Immature natural killer cell (primary cell): Measurements from ENCODE around the gene MRO. TPM values are rescaled to one million over a fixed set of nuclear protein-coding genes. Genes with fewer than 3 reads are reported as not detected.

Experiments
- DNase-seq, 3 donors: peaks; one replicate each; pipeline ENCODE4 v3.0.0; 2022; ENCODE audit warnings: mixed read lengths in 1 of 3
- H3K27ac Mint-ChIP-seq, 6 donors: one replicate each; pipeline ENCODE4 v1.8.0; 2020; ENCODE audit warnings: mixed read lengths in 6 of 6, mild to moderate bottlenecking in 5 of 6, inconsistent platforms in 4 of 6, moderate library complexity in 3 of 6
- H3K27me3 Mint-ChIP-seq, 3 donors: one replicate each; pipeline ENCODE4 v1.8.0; 2020 to 2021; ENCODE audit warnings: low read depth in 3 of 3, mild to moderate bottlenecking in 3 of 3, mixed read lengths in 3 of 3, moderate library complexity in 3 of 3, inconsistent platforms in 1 of 3
- H3K36me3 Mint-ChIP-seq, 3 donors: one replicate each; pipeline ENCODE4 v1.8.0; 2020; ENCODE audit warnings: mixed read lengths in 3 of 3, inconsistent platforms in 2 of 3, mild to moderate bottlenecking in 2 of 3
- H3K4me1 Mint-ChIP-seq, 2 donors: one replicate each; pipeline ENCODE4 v1.8.0; 2020; ENCODE audit warnings: inconsistent platforms in 2 of 2, mild to moderate bottlenecking in 2 of 2, mixed read lengths in 2 of 2, moderate library complexity in 1 of 2
- H3K4me3 Mint-ChIP-seq, 5 donors: one replicate each; pipeline ENCODE4 v1.8.0; 2020; ENCODE audit warnings: mild to moderate bottlenecking in 5 of 5, mixed read lengths in 5 of 5, inconsistent platforms in 3 of 5, moderate library complexity in 3 of 5
- H3K9me3 Mint-ChIP-seq, 6 donors: one replicate each; pipeline ENCODE4 v1.8.0; 2020; ENCODE audit warnings: mild to moderate bottlenecking in 6 of 6, mixed read lengths in 6 of 6, inconsistent platforms in 4 of 6, moderate library complexity in 3 of 6
- polyA plus RNA-seq, 3 donors: library from polyadenylated mRNA; unstranded; fragments of 300-500 nt; fragmentation: Illumina TruSeq; gene quantifications; one replicate each; pipeline ENCODE4 v1.2.3, GENCODE V29; 2021

Gene MRO
- polyA plus RNA-seq, 3 donors from 2014 or later: not detected

- Mint-ChIP-seq H3K27me3 (peaks cover 0 to 10% (median 2%) of the 10 kb centered on the region in 3 donors), H3K9me3 (peaks cover 0 to 5% (median 0%) of the 10 kb centered on the region in 6 donors), H3K4me1 (no peaks in the 10 kb centered on the region)
These were observed 65.5 kb downstream of the MRO start for GRCh38 chr18:50754297-50754696.

GRCh38 chr18:50753311-50753710 is 66.5 kb downstream of the MRO start:
- no peaks in the 10 kb centered on the region for H3K4me1 Mint-ChIP-seq
- H3K9me3 Mint-ChIP-seq: peaks cover 0 to 5% (median 0%) of the 10 kb centered on the region in 6 donors
- peaks cover 0 to 10% (median 2%) of the 10 kb centered on the region in 3 donors for H3K27me3 Mint-ChIP-seq
- no peak for DNase-seq
- H3K36me3 Mint-ChIP-seq: no peaks in the 10 kb centered on the region
- H3K27ac Mint-ChIP-seq: no peak overlapping the region
- H3K4me3 Mint-ChIP-seq: no peak overlapping the region

More at GRCh38 chr18:50754297-50754696, 65.5 kb downstream of the MRO start:
- H3K27ac Mint-ChIP-seq: no peak overlapping the region
- H3K36me3 Mint-ChIP-seq: no peaks in the 10 kb centered on the region
- H3K4me3 Mint-ChIP-seq: no peak overlapping the region
- DNase-seq: no peak

GRCh38 chr18:50751947-50752346 is 67.9 kb downstream of the MRO start:
- Mint-ChIP-seq H3K36me3 (no peaks in the 10 kb centered on the region), H3K9me3 (peaks cover 0 to 5% (median 0%) of the 10 kb centered on the region in 6 donors), H3K27me3 (peaks cover 0 to 10% (median 2%) of the 10 kb centered on the region in 3 donors), H3K4me1 (no peaks in the 10 kb centered on the region), H3K4me3 (no peak overlapping the region), H3K27ac (no peak overlapping the region)
- DNase-seq: no peak

- Mint-ChIP-seq H3K4me1 (no peaks in the 10 kb centered on the region), H3K36me3 (no peaks in the 10 kb centered on the region), H3K9me3 (peaks cover 0 to 5% (median 0%) of the 10 kb centered on the region in 6 donors), H3K27ac (no peak overlapping the region), H3K4me3 (no peak overlapping the region), H3K27me3 (peaks cover 0 to 10% (median 2%) of the 10 kb centered on the region in 3 donors)
- no peak for DNase-seq
These were observed 68.3 kb downstream of the MRO start for GRCh38 chr18:50751490-50751889.

GRCh38 chr18:50750546-50750945 is 69.3 kb downstream of the MRO start:
- H3K36me3 Mint-ChIP-seq: no peaks in the 10 kb centered on the region
- DNase-seq: no peak
- peaks cover 0 to 5% (median 0%) of the 10 kb centered on the region in 6 donors for H3K9me3 Mint-ChIP-seq
- H3K4me3 Mint-ChIP-seq: no peak overlapping the region
- no peaks in the 10 kb centered on the region for H3K4me1 Mint-ChIP-seq
- no peak overlapping the region for H3K27ac Mint-ChIP-seq
- peaks cover 0 to 10% (median 2%) of the 10 kb centered on the region in 3 donors for H3K27me3 Mint-ChIP-seq

- Mint-ChIP-seq H3K27me3 (peaks cover 1 to 10% (median 2%) of the 10 kb centered on the region in 3 donors), H3K4me1 (no peaks in the 10 kb centered on the region), H3K9me3 (peaks cover 0 to 5% (median 0%) of the 10 kb centered on the region in 6 donors), H3K36me3 (no peaks in the 10 kb centered on the region), H3K4me3 (no peak overlapping the region), H3K27ac (no peak overlapping the region)
- no peak for DNase-seq
These were observed 69.9 kb downstream of the MRO start for GRCh38 chr18:50749945-50750344.

GRCh38 chr18:50749421-50749820 is 70.4 kb downstream of the MRO start:
- no peak overlapping the region for H3K4me3 Mint-ChIP-seq
- H3K27ac Mint-ChIP-seq: no peak overlapping the region
- H3K36me3 Mint-ChIP-seq: no peaks in the 10 kb centered on the region
- peaks cover 0 to 5% (median 0%) of the 10 kb centered on the region in 6 donors for H3K9me3 Mint-ChIP-seq
- no peak for DNase-seq
- no peaks in the 10 kb centered on the region for H3K4me1 Mint-ChIP-seq
- H3K27me3 Mint-ChIP-seq: peaks cover 1 to 7% (median 2%) of the 10 kb centered on the region in 3 donors

GRCh38 chr18:50748243-50749229 is 71.3 kb downstream of the MRO start:
- Mint-ChIP-seq H3K9me3 (peaks cover 0 to 6% (median 0%) of the 10 kb centered on the region in 6 donors), H3K27ac (no peak overlapping the region), H3K36me3 (no peaks in the 10 kb centered on the region), H3K4me3 (no peak overlapping the region), H3K27me3 (peaks cover 0 to 4% (median 4%) of the 10 kb centered on the region in 3 donors), H3K4me1 (no peaks in the 10 kb centered on the region)
- DNase-seq: no peak

GRCh38 chr18:50747849-50748242 is 72.0 kb downstream of the MRO start:
- Mint-ChIP-seq H3K4me1 (no peaks in the 10 kb centered on the region), H3K27ac (no peak overlapping the region), H3K27me3 (peaks cover 0 to 7% (median 4%) of the 10 kb centered on the region in 3 donors), H3K36me3 (no peaks in the 10 kb centered on the region), H3K9me3 (peaks cover 0 to 7% (median 0%) of the 10 kb centered on the region in 6 donors), H3K4me3 (no peak overlapping the region)
- DNase-seq: no peak

- H3K9me3 Mint-ChIP-seq: peaks cover 0 to 2% (median 0%) of the 10 kb centered on the region in 6 donors
- no peak for DNase-seq
- H3K4me1 Mint-ChIP-seq: no peaks in the 10 kb centered on the region
- no peak overlapping the region for H3K4me3 Mint-ChIP-seq
- H3K27me3 Mint-ChIP-seq: peaks cover 0 to 4% (median 3%) of the 10 kb centered on the region in 3 donors
- H3K36me3 Mint-ChIP-seq: no peaks in the 10 kb centered on the region
- no peak overlapping the region for H3K27ac Mint-ChIP-seq
These were observed 73.9 kb downstream of the MRO start for GRCh38 chr18:50745945-50746344.

Other genes starting within 250 kb of the MRO start
- 10 to 100 TPM; 57.9 to 96.3 (median 71.5) TPM for gene ME2, start 59.1 kb upstream of the MRO start, polyA plus RNA-seq
- gene ELAC1, start 148.0 kb upstream of the MRO start, polyA plus RNA-seq: 10 to 100 TPM in 2 of 3 donors, 1 to 10 TPM in 1; 9.3 to 23.6 (median 19.8) TPM
- gene SMAD4, start 210.2 kb upstream of the MRO start, polyA plus RNA-seq: 10 to 100 TPM; 38.8 to 67.2 (median 39.0) TPM